ENCODE results near the gene NHSL1. TPM values are rescaled to one million over a fixed set of nuclear protein-coding genes. Genes with fewer than 3 reads are reported as not detected.

NHSL1 gene
- total RNA-seq, 1 donor, result 17.8 TPM

- no peak overlapping the region for H3K4me3 ChIP-seq (ENCODE audit: low read depth, low read length)
- no peak for TF ChIP-seq CTCF (IDR thresholded peaks at IDR 0.05; ENCODE audit: insufficient read depth, low read length)
- no peak for DNase-seq (ENCODE audit: low read depth)
Observed at GRCh38 chr6:138524526-138524925, 25.2 kb upstream of the NHSL1 start.

- no peak for TF ChIP-seq CTCF (IDR thresholded peaks at IDR 0.05; ENCODE audit: insufficient read depth, low read length)
- no peak for DNase-seq (ENCODE audit: low read depth)
- no peak overlapping the region for H3K4me3 ChIP-seq (ENCODE audit: low read depth, low read length)
Observed at GRCh38 chr6:138523347-138524210, 24.3 kb upstream of the NHSL1 start.

DNA sequence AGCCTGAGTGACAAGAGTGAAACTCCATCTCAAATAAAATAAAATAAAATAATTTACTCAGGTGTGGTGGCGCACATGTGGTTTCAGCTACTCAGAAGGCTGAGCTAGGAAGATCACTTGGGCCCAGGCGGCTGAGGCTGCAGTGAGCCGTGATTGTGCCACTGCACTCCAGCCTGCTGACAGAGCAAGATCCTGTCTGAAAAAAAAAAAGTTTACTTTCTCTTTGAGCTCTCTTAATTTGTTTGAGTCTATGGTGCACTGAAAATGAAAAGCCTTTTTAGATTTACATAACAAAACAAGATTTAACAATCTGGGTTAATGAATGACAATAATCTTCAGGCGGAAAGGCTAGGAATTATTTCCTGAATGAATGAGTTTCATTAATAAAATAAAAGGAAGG is 23.3 kb upstream of the NHSL1 start:
- no peak overlapping the region for H3K4me3 ChIP-seq (ENCODE audit: low read depth, low read length)
- TF ChIP-seq CTCF (IDR thresholded peaks at IDR 0.05; ENCODE audit: insufficient read depth, low read length), result no peak
- no peak for DNase-seq (ENCODE audit: low read depth)

DNA sequence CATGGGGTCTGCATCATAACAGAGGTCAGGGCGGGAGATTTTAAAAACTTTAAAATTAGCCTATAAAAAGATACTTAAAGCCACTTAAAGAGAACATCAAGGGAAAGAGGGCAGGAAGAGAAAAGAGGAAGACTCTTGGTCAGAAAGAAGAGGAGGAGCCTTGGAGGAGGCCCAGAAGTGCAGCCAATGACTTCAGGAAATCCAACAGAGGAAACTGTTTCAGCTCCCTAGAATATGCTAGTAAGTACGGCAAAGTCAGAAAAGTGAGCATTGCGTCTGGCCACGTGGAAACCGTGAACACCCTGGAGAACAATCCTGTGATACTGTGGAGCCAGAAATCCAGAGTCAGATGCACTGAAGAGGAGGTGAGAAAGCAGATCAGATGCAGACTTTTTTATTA is 22.5 kb upstream of the NHSL1 start:
- no peak overlapping the region for H3K4me3 ChIP-seq (ENCODE audit: low read depth, low read length)
- no peak for DNase-seq (ENCODE audit: low read depth)
- no peak for TF ChIP-seq CTCF (IDR thresholded peaks at IDR 0.05; ENCODE audit: insufficient read depth, low read length)

DNA sequence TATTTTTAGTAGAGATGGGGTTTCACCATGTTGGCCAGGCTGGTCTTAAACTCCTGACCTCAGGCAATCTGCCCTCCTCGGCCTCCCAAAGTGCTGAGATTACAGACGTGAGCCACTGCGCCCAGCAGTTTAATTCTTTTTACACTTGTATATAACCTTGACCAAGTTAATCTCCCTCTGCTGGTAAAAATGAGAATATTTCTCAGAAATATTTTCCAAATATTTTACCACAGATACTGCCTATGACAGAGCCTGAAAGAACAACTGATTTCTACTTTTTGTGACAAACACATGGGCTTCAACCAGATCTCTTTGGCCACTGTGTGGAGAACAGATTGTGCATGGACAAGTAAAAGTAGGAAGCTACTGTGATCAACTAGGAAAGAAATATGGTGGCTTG is 21.2 kb upstream of the NHSL1 start:
- DNase-seq (ENCODE audit: low read depth), result peak; percentile 64
- TF ChIP-seq CTCF (IDR thresholded peaks at IDR 0.05; ENCODE audit: insufficient read depth, low read length), result peak; percentile 45
- H3K4me3 ChIP-seq (ENCODE audit: low read depth, low read length), result no peak overlapping the region

GRCh38 chr6:138518054-138518453 is 18.8 kb upstream of the NHSL1 start:
- TF ChIP-seq CTCF (IDR thresholded peaks at IDR 0.05; ENCODE audit: insufficient read depth, low read length), result no peak
- H3K4me3 ChIP-seq (ENCODE audit: low read depth, low read length), result no peak overlapping the region

More at GRCh38 chr6:138518054-138518453, 18.8 kb upstream of the NHSL1 start:
- DNase-seq (ENCODE audit: low read depth), result no peak
